Endothelial cell (in vitro differentiated cells): ENCODE results near the gene B3GNT9. TPM values are rescaled to one million over a fixed set of nuclear protein-coding genes. Genes with fewer than 3 reads are reported as not detected.

ENCODE experiments used
- DNase-seq: peaks from one replicate; pipeline ENCODE4 v3.0.0; 2021; ENCODE audit warnings: low spot score
- H3K27ac Mint-ChIP-seq: one replicate; pipeline ENCODE4 v1.8.0; 2021; ENCODE audit warnings: mixed read lengths, inconsistent platforms; ENCODE audit not compliant: unreplicated experiment
- H3K27me3 Mint-ChIP-seq: one replicate; pipeline ENCODE4 v1.8.0; 2021; ENCODE audit warnings: mild to moderate bottlenecking, moderate library complexity, mixed read lengths, inconsistent platforms; ENCODE audit not compliant: unreplicated experiment
- H3K36me3 Mint-ChIP-seq: one replicate; pipeline ENCODE4 v1.8.0; 2021; ENCODE audit warnings: mild to moderate bottlenecking, low read depth, mixed read lengths, inconsistent platforms; ENCODE audit not compliant: unreplicated experiment
- H3K4me1 Mint-ChIP-seq: one replicate; pipeline ENCODE4 v1.8.0; 2021; ENCODE audit warnings: mild to moderate bottlenecking, mixed read lengths, inconsistent platforms; ENCODE audit not compliant: unreplicated experiment
- H3K4me3 Mint-ChIP-seq: one replicate; pipeline ENCODE4 v1.8.0; 2021; ENCODE audit warnings: mild to moderate bottlenecking, mixed read lengths, inconsistent platforms; ENCODE audit not compliant: unreplicated experiment
- H3K9me3 Mint-ChIP-seq: one replicate; pipeline ENCODE4 v1.8.0; 2021; ENCODE audit warnings: mixed read lengths, inconsistent platforms; ENCODE audit not compliant: unreplicated experiment
- total RNA-seq: library from RNA; stranded (reverse); fragmentation: NEBNext Ultra II Directional; extraction: Animal tissue kit (Norgen Biotek cat#: 25700); gene quantifications from one replicate; pipeline ENCODE4 v1.2.1, GENCODE V29; 2021; ENCODE audit not compliant: unreplicated experiment
- TF ChIP-seq, protein P1 (sequence below): fragments of 200-600 bp; sonication (generic); IDR thresholded peaks from one replicate; pipeline ENCODE4 v1.5.0; 2021; ENCODE audit warnings: antibody characterized with exemption; ENCODE audit not compliant: unreplicated experiment

Gene B3GNT9
- total RNA-seq, 1 donor from 2014 or later = 1.5 TPM

DNA sequence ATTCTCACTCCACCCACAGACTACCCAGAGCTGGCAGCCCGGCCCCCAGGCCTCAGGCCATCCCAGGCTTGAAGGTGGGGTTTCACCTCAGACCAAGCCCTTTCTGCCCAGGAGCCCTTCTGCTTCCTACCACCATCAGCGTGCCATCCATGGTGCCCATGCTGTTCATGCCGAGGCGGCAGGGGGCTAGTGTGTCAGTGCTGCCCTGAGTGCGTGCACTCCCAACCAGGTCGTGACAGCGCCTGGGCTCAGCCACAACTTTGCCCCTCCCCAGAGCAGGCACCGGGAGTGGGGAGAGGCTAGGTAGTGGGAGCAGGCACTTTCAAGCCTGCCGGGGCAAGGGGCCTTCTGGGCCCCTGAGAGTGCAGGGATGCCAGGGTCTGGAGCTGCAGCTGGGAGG is 8.5 kb downstream of the B3GNT9 start:
- TF ChIP-seq, protein P1, sequence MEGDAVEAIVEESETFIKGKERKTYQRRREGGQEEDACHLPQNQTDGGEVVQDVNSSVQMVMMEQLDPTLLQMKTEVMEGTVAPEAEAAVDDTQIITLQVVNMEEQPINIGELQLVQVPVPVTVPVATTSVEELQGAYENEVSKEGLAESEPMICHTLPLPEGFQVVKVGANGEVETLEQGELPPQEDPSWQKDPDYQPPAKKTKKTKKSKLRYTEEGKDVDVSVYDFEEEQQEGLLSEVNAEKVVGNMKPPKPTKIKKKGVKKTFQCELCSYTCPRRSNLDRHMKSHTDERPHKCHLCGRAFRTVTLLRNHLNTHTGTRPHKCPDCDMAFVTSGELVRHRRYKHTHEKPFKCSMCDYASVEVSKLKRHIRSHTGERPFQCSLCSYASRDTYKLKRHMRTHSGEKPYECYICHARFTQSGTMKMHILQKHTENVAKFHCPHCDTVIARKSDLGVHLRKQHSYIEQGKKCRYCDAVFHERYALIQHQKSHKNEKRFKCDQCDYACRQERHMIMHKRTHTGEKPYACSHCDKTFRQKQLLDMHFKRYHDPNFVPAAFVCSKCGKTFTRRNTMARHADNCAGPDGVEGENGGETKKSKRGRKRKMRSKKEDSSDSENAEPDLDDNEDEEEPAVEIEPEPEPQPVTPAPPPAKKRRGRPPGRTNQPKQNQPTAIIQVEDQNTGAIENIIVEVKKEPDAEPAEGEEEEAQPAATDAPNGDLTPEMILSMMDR = no peak
- H3K27me3 Mint-ChIP-seq = peaks cover 11% of the 10 kb centered on the region
- H3K36me3 Mint-ChIP-seq = peaks cover 35% of the 10 kb centered on the region
- H3K4me3 Mint-ChIP-seq = peak overlapping the region; percentile 53
- no peaks in the 10 kb centered on the region for H3K4me1 Mint-ChIP-seq
- no peaks in the 10 kb centered on the region for H3K9me3 Mint-ChIP-seq
- no peak for DNase-seq
- H3K27ac Mint-ChIP-seq = no peak overlapping the region

DNA sequence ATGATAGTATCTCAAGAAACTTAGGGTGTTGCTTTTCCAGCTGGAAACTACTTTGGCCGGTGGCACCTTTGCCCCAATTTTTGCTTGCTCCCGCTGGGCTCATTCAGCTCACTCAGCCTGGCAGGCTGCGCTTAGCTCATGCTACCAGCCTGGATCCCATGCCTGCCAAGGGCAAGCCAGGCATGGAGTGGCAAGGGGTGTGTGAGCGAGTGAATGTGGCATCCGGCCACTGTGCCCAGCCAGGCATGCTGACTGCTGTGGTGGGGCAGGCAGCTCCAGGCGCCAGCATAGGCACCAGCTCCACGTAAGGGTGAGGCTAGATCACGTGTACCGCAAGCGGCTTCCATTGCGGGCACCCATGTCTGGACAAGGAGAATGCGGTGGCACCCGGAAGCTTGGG is 9.4 kb downstream of the B3GNT9 start:
- peaks cover 35% of the 10 kb centered on the region for H3K36me3 Mint-ChIP-seq
- H3K27me3 Mint-ChIP-seq = peaks cover 10% of the 10 kb centered on the region
- TF ChIP-seq, protein P1 = no peak
- no peaks in the 10 kb centered on the region for H3K4me1 Mint-ChIP-seq
- no peak overlapping the region for H3K4me3 Mint-ChIP-seq
- no peak for DNase-seq
- H3K27ac Mint-ChIP-seq = no peak overlapping the region
- no peaks in the 10 kb centered on the region for H3K9me3 Mint-ChIP-seq

DNA sequence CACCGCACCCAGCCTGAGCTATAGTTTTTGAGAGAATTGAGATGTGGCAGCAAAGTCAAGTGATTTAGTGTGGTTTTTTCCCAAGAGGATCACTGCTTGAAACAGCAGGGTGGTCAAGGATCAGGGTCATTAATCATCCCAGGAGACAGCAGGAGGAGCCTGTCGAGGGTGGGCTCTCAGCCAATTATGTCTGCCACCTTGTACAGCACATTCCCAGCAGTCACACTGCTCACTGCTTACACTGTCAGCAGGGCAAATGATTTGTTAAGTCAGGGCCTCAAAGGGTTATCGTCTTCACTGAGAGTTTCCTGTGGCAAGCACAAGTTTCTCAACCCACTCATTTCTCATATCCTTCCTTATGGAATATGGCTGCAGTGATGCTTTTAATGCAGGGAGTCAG is 13.2 kb downstream of the B3GNT9 start:
- no peak overlapping the region for H3K27ac Mint-ChIP-seq
- H3K4me1 Mint-ChIP-seq = peaks cover 4% of the 10 kb centered on the region
- H3K4me3 Mint-ChIP-seq = no peak overlapping the region
- DNase-seq = no peak
- TF ChIP-seq, protein P1 = no peak
- H3K9me3 Mint-ChIP-seq = no peaks in the 10 kb centered on the region
- peaks cover 36% of the 10 kb centered on the region for H3K36me3 Mint-ChIP-seq
- H3K27me3 Mint-ChIP-seq = no peaks in the 10 kb centered on the region

DNA sequence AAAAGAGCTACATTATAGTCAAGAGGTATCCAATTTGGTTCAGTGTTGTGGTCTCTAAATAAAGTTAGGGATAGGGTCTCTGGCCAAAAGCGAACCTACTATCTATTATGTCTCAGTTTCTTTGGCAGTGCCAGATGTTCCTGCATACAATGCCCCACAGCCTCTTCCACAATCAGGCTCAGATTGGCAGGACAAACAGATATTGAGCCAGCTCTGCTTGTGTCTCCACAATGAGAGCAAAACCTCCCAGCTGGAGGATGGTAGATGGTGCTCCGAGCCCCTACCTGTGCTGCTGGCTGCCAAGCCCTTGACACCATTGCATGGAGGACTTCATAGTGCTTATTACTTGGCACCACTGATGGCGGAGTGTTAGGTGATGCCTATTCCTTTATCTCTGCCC is 21.4 kb downstream of the B3GNT9 start:
- Mint-ChIP-seq H3K27ac (no peak overlapping the region), H3K36me3 (peaks cover 34% of the 10 kb centered on the region), H3K9me3 (no peaks in the 10 kb centered on the region), H3K4me3 (no peak overlapping the region), H3K4me1 (peaks cover 6% of the 10 kb centered on the region), H3K27me3 (peaks cover 4% of the 10 kb centered on the region)
- DNase-seq = no peak
- TF ChIP-seq, protein P1 = no peak

DNA sequence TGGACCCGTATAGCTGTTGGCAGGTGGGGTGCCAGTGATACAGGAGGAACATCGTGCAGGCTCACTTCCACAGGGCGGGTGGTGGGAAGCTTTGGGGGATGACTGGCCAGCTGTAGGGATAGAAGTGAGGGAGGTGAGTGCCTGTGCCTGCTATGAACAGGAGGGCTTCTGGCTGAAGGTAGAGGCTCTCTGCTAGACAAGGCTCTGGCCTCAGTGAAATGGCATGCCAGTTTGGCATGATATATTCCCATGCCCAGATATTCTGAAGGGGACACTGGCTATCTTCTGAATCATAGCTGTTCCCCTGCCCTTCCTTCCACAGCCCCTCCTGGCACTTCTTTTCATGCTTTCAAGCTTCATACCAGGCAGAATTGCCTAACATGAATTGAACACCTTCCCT is 21.9 kb downstream of the B3GNT9 start:
- no peaks in the 10 kb centered on the region for H3K9me3 Mint-ChIP-seq
- peaks cover 6% of the 10 kb centered on the region for H3K4me1 Mint-ChIP-seq
- peaks cover 34% of the 10 kb centered on the region for H3K36me3 Mint-ChIP-seq
- TF ChIP-seq, protein P1 = no peak
- no peak for DNase-seq
- peaks cover 4% of the 10 kb centered on the region for H3K27me3 Mint-ChIP-seq
- no peak overlapping the region for H3K27ac Mint-ChIP-seq
- no peak overlapping the region for H3K4me3 Mint-ChIP-seq
